Fibroblast of the aortic adventitia (primary cell): ENCODE data around the gene PLB1. TPM values are rescaled to one million over a fixed set of nuclear protein-coding genes. Genes with fewer than 3 reads are reported as not detected.

Experiments used
- DNase-seq: peaks from one replicate; pipeline ENCODE4 v3.0.0-alpha.2; 2010; ENCODE audit warnings: low read depth
- H3K4me3 ChIP-seq: 2 replicates; pipeline ENCODE4 v1.5.1; 2011; ENCODE audit warnings: low read depth, mild to moderate bottlenecking, control low read depth, low read length, moderate library complexity
- CTCF ChIP-seq: IDR thresholded peaks from 2 replicates; pipeline ENCODE4 v1.5.1; 2011; ENCODE audit warnings: mild to moderate bottlenecking, low read length, control low read depth, inconsistent platforms; ENCODE audit not compliant: insufficient read depth
- small RNA-seq: library from RNA; depleted of rRNA; stranded (forward); fragments of <200 nt; gene quantifications from one replicate; pipeline ENCODE3, GENCODE V24; 2012
- total RNA-seq: library from RNA; depleted of rRNA; stranded (reverse); fragments of >200 nt; gene quantifications from 2 replicates; pipeline ENCODE4 v1.2.3, GENCODE V29; 2012; ENCODE audit warnings: low replicate concordance

PLB1 gene
- total RNA-seq, 1 donor, result 2.7 TPM

DNA sequence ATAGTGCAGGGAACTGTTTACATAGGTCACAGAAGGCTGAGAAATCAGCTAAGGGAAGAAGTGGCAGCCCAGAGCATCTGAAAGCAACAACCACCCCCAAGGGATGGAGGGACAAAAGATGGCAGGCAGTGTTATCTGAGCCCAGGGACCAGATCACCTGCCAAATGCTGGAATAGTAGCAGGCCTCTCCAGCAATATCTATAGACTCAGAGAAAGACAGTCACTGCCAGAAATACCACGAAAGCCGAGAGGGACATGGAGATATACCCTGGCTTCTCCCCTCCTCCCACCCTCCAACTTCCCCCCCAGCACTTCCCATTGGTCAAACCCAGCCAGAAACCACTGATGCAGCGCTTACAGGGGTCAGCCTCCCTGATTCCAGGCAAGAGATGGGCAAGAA, 197.4 kb downstream of the PLB1 start:
- no peak overlapping the region for H3K4me3 ChIP-seq
- DNase-seq, result no peak
- TF ChIP-seq CTCF, result no peak

Small RNA genes lying within 50 kb of the gene (small RNA-seq; reads per million reads assigned to genes)
- gene RNA5SP89, result not detected
- gene SNRPGP7, result not detected

Other genes with a start within 250 kb of the PLB1 start
- 26.3 and 44.4 TPM in 2 replicates for gene FOSL2, start 103.2 kb upstream of the PLB1 start, total RNA-seq